GM18907 (cell line): ENCODE results near the gene SLC5A2.
"Not testable (repeated sequence)": the region's sequence is repeated elsewhere in the genome, so short reads cannot be mapped to it uniquely, and the experiment has no call there.

Experiments used
- ATAC-seq: cut with Tn5 transposase; IDR thresholded peaks from one replicate; pipeline ENCODE4 v1.9.1; 2021; ENCODE audit warnings: mild to moderate bottlenecking, moderate library complexity; ENCODE audit not compliant: unreplicated experiment

The SLC5A2 gene

DNA sequence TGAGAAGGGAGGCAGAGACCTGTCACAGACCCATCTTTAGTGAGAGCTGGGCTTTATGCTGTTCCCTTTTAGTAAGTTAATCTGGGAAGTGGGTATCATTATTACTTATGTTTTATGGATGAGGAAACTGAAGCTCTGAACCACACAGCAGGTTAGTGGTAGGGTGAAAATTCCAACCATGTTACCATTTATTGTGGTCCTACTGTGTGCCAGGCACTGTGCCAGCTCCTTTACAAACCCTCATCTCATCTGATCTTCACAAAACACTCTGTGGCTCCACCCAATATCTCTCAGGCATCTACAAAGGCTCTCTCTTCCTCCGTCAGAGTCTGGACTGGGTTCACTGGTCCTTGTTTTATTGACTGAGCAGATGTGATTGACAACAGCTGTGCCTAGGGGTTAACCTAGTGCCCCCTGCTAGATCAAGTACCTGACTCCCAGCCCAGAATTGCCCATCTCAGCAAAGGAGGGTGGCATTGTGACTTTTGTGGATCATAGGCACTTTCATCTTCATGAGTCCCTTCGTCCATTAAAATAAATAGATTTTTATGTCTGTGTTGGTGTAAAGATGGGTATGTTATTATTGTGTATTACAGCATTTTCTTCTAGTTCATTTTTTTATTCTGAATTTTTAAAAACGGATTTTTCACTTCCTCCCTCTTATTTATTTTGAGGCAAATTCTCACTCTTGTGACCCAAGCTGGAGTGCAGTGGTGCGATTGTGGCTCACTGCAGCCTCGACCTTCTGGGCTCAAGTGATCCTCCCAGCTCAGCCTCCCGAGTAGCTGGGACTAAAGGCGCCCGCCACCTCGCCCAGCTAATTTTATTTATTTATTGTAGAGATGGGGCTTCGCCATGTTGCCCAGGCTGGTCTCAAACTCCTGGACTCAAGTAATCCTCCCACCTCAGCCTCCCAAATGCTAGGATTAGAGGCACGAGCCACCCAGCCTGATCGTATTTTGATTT is 7.9 kb upstream of the SLC5A2 start:
- ATAC-seq = no peak

DNA sequence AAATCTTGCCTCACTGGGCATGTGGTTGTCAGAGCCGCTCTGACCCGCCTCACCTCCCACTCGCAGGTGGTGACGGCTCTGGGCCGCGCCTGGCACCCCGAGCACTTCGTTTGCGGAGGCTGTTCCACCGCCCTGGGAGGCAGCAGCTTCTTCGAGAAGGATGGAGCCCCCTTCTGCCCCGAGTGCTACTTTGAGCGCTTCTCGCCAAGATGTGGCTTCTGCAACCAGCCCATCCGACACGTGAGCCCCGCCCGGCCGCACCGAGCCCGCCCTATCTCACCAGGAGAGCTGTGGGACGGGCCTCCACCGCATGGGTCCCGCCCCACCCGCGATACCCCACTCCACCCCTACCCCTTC is 7.0 kb upstream of the SLC5A2 start:
- no peak for ATAC-seq

DNA sequence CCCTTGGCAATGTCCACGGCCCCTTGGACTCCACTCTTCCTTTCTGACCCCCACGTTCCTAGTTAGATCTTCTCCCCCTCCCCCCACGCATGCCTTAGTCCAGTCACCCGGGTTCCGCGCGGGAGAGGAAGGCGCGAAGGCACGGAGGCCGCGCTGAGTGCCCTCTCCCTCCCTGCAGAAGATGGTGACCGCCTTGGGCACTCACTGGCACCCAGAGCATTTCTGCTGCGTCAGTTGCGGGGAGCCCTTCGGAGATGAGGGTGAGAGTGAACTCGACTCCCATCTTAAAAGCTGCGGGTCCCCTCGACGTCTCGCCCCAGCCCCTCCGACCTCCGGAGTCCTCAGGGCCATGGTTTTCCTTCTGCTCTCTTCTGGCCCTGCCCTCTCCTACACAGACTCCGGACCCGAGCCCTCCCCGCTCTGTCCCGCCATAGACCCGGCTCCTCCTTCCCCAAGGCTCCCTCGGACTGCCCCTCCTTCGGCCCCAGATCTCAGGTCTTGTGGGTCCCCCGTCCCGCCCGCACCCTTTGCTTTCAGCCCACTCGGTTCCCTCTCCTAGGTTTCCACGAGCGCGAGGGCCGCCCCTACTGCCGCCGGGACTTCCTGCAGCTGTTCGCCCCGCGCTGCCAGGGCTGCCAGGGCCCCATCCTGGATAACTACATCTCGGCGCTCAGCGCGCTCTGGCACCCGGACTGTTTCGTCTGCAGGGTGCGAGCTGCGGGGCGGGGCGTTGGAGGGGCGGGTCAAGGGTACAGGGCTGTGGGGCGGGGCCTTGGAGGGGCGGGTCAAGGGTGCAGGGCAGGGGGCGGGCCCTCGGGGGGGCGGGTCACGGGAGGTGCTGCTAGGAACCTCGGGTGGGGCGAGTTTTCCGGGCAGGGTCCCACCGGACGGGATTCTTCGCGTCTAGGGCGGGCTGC is 6.4 kb upstream of the SLC5A2 start:
- ATAC-seq = peak; percentile 65

DNA sequence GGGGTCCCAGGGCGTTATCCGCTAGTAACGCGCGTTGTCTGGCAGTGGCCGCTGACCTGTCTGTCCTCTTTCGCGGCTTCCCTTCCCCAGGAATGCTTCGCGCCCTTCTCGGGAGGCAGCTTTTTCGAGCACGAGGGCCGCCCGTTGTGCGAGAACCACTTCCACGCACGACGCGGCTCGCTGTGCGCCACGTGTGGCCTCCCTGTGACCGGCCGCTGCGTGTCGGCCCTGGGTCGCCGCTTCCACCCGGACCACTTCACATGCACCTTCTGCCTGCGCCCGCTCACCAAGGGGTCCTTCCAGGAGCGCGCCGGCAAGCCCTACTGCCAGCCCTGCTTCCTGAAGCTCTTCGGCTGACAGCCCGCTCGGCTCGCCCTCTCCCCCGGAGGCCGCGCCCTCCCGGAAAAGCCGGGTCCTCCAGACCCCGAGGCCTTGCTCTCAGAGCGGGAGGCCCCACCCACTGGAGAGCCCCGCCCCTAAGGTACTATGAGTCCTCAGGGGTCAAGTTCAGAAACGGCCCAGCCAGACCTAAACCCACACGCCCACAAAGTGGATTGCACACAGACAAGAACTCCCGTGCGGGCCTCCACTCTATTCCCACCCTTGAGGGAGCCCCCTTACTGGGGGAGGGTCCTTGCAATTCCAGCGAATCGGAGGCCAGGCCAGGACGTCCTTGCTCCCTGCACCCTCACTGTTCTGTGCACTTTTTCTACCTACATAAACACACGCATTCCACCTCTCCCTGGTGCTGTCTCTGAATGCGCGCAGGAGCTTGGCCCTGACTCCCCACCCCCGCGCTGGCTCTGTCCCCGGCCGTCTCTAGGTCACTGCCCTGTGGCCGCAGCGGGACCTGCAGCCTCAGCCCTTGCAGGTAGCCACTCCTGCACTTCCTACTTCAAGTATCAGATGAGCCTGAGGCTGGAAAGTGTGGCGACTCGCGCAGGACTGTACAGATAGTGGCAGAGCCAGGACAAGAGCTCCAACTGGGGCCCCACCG is 5.4 kb upstream of the SLC5A2 start:
- peak; percentile 36 for ATAC-seq

DNA sequence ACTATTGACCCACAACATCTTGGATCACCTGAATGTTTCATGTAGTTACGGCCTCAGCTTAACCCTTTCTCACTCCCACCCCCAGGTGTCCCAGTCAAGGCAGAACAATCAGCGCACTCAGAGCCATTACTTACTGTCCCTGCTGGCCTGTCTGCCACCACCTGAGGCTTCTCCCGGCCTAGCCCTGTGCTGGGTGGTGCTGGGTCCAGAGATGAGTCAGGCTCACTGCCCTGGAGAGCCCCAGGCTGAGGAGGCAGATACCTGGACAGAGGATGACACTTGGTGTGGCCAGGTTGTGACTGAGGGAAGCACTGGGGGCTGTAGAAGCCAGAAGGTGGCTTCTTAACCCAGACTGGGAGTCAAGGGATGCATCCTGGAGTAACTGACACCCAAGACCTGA is 4.0 kb upstream of the SLC5A2 start:
- no peak for ATAC-seq

DNA sequence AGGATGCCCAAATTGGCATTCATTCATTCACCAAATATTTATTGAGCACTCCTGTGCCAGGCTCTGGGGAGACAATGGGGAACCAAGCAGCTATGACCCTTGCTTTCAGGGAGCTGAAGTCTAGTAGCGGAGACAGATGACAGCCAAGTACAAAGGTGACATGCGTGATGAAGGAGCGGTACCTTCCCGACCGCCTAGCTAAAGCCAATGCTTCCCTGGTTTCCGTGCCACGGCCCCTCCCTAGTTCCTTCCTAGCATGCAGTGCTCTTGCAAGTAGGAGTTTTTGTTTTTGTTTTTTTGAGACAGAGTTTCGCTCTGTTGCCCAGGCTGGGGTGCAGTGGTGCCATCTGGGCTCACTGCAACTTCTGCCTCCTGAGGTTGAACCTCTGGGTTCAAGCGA is 3.2 kb upstream of the SLC5A2 start:
- no peak for ATAC-seq

DNA sequence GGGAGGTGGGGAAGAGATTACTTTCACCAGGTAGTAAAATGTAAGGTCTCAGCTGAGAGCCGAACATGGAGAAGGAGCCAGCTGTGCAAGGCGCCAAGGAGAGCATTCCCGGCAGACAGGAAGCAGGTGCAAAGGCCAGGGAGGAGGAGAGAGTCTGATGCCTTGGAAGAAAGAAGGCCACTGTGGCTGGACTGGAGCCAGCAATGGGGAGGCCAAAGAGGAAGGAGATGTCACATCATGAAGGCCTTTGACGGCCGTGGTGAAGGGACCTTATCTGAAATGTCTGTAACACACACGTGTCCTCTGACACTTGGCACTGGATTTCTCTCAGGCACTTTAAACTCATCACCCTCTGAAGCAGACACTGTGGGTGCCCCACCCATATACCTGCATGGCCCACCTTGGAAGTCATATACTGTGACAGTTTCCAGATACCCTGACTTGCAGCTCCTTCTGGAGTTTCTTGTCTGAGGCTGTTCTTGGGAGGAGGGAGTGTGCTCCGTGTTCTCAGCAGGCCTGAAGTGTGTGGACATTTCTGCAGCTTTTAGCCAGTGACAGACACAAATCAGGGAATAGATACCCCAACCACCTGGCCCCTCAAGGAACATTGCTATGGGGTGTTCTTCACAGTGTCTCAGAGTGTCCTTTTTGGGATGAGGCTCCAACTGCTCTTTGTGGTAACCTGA is 1.9 kb upstream of the SLC5A2 start:
- ATAC-seq = no peak

DNA sequence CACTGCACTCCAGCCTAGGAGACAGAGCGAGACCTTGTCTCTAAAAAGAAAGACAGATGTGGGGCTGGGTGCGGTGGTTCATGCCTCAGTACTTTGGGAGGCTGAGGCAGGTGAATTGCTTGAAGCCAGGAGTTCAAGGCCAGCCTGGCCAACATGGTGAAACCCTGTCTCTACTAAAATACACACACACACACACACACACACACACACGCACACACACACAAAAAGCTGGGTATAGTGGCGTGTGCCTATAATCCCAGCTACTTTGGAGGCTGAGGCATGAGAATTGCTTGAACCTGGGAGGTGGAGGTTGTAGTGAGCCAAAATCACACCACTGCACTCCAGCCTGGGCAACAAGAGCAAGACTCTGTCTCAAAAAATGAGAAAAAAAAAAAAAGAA is 1.1 kb downstream of the SLC5A2 start:
- not testable (repeated sequence) for ATAC-seq

DNA sequence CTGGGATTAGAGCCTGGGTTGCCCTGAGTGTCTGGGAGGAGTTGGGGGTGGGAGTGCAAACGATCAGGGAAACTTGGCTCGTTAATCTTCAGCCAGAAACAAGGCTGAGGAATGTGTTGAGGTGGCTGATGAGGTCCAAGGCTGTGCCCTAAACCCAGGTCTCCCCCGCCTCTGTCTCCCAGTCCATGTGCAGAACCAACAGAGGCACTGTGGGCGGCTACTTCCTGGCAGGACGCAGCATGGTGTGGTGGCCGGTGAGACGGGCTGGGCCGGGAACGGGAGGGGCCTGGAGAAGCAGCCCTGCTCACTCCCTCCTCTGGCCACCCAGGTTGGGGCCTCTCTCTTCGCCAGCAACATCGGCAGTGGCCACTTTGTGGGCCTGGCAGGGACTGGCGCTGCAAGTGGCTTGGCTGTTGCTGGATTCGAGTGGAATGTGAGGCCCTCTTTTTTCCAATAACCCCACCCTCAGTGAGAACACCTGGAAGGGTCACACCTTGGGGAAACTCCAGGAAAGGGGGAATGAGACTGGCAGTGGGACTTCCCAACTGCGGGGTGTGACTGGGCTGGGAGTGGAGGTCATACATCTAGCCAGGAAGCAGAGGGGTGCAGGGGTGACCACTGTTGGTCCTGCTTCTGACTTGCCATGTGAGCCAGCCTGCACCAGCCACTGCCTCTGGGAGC is 1.7 kb downstream of the SLC5A2 start:
- ATAC-seq = no peak

DNA sequence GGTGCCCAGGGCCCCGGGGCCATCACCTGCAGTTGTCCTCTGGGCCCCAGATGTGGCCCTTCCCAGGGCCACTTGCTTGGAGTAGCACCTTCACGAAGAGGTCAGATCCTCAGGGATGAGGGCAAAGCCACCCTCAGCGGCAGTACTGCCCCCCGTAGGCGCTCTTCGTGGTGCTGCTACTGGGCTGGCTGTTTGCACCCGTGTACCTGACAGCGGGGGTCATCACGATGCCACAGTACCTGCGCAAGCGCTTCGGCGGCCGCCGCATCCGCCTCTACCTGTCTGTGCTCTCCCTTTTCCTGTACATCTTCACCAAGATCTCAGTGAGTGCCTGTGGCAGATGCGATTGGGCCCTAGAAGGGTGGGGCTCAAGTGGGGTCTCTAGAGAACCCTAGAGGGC is 2.6 kb downstream of the SLC5A2 start:
- no peak for ATAC-seq

DNA sequence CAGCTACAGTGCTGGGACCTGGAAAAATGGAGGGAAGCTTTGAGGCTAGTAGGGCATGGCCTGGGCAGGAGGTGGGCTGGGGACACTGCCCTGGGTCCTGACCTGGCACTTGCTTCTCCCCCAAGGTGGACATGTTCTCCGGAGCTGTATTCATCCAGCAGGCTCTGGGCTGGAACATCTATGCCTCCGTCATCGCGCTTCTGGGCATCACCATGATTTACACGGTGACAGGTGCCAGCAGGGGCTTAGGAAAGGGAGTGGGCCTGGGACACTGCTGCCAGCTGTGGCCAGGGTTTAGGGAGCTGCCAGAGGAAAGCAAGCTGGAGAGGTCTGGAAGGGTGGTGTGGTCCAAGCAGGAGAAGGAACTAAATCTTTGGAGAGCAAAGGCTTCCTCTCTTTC is 3.1 kb downstream of the SLC5A2 start:
- ATAC-seq = no peak

DNA sequence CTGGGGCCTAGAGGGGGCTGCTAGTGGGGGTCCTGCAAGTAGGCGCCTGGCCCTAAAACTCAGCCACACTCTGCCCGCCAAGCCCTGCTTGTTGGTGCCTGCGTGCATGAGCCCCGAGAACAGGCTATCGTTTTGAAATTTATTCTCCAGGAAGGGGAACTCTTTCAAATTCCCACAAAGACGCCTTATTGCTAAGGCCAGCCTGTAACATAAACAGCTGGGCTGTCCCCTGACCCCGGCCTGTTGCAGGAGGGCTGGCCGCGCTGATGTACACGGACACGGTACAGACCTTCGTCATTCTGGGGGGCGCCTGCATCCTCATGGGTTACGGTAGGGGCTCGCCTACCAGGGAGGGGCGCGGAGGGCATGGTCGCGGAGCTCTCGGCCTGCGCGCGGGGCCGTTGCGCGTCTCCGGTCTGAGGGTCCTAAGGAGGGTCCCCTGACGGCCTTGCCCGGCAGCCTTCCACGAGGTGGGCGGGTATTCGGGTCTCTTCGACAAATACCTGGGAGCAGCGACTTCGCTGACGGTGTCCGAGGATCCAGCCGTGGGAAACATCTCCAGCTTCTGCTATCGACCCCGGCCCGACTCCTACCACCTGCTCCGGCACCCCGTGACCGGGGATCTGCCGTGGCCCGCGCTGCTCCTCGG is 4.3 kb downstream of the SLC5A2 start:
- no peak for ATAC-seq

DNA sequence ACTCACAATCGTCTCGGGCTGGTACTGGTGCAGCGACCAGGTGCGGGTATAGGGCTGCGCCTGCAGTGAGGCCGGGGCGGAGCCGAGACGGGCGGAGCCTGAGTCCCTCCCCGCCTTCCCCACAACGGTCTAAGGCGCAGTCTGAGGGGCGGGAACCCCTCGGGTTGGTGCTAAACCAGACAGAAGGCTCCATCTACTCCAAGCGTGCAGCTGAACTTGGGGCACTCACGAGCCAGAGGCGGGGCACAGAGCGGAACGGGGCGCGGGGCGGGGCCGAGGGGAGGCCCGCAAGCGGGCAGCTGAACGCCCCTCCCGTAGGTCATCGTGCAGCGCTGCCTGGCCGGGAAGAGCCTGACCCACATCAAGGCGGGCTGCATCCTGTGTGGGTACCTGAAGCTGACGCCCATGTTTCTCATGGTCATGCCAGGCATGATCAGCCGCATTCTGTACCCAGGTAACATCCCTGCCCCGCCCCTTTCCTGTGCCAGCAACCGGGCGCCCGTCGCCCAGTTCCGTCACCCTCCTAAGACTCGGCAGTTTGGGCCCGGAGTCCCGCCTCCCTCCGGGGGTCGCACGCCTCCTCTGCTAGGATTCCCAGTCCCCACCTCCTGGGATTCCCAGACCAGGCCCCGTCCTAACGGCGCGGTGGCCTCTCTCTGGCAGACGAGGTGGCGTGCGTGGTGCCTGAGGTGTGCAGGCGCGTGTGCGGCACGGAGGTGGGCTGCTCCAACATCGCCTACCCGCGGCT is 5.0 kb downstream of the SLC5A2 start:
- ATAC-seq = peak; percentile 88

DNA sequence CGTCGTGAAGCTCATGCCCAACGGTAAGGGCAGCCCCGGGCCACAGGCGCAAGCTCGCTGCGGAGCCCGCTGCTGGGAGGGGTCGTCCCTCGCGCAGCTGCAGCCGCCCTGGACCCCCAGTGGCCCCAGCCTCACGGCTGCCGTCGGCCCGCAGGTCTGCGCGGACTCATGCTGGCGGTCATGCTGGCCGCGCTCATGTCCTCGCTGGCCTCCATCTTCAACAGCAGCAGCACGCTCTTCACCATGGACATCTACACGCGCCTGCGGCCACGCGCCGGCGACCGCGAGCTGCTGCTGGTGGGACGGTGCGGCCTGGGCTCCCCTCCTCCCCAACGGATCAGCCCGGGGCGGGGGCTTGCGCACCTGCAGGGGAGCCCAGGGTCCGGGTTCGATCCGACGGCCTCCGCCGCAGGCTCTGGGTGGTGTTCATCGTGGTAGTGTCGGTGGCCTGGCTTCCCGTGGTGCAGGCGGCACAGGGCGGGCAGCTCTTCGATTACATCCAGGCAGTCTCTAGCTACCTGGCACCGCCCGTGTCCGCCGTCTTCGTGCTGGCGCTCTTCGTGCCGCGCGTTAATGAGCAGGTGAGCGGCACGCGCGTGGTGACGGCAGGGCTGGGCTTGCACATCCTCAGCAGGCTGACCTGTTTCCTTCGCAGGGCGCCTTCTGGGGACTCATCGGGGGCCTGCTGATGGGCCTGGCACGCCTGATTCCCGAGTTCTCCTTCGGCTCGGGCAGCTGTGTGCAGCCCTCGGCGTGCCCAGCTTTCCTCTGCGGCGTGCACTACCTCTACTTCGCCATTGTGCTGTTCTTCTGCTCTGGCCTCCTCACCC is 5.8 kb downstream of the SLC5A2 start:
- ATAC-seq = no peak

DNA sequence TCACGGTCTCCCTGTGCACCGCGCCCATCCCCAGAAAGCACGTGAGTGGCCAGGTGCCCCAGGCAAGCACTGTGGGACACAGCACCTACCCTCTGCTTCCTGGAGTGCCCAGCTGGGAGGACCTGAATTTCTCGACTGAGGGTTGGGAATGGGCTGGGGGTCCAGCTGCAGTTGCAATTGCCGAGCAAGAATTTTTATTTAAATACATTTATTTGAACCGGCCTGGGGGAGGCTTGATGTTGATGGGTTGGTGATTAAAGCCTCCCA is 6.3 kb downstream of the SLC5A2 start:
- no peak for ATAC-seq

DNA sequence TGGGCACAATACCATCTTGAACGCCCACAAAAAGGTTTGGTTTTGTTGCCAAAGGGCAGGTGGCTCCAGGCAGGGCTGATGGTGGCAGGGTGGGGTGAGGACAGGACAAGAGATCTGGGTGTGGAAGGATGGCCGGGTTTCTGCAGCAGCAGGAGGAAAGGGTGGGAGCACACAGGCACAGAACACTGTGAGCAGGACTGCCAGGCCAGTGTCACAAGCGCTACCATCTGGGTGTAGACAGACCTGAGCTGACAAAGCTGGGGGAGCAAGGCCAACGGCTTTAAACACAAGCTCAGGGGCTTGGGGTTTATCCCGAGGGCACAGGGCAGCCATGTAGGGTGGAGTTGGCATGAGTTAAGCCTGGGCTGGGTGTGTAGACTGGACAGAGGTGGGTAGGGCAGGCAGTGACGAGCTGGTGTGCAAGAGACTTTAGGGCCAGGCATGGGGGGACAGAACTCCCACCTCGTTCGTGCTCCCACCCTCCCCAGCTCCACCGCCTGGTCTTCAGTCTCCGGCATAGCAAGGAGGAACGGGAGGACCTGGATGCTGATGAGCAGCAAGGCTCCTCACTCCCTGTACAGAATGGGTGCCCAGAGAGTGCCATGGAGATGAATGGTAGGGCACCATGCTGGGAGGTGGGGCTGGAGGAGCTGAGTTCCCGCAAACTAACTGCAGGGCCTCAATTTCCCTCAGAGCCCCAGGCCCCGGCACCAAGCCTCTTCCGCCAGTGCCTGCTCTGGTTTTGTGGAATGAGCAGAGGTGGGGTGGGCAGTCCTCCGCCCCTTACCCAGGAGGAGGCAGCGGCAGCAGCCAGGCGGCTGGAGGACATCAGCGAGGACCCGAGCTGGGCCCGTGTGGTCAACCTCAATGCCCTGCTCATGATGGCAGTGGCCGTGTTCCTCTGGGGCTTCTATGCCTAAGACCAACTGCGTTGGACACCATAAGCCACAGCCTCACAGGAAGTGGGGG is 7.0 kb downstream of the SLC5A2 start:
- no peak for ATAC-seq
